Loucy (cell line): ENCODE results near the gene SRC.

Experiments used
- H2AFZ ChIP-seq: fragments of 200-600 bp; sonication (generic); 2 replicates; pipeline ENCODE4 v1.6.0; 2016; ENCODE audit warnings: antibody characterized with exemption, mild to moderate bottlenecking, low read length, moderate library complexity
- H3F3A ChIP-seq: fragments of 200-600 bp; 2 replicates; pipeline ENCODE4 v1.6.0; 2016; ENCODE audit warnings: antibody characterized with exemption, low read depth, mild to moderate bottlenecking
- H3K27me3 ChIP-seq: fragments of 200-600 bp; sonication (generic); 2 replicates; pipeline ENCODE4 v1.6.1; 2014; ENCODE audit warnings: low read length, mild to moderate bottlenecking; ENCODE audit not compliant: insufficient read depth, poor library complexity, severe bottlenecking
- H3K36me3 ChIP-seq: fragments of 200-600 bp; sonication (generic); 2 replicates; pipeline ENCODE4 v1.6.1; 2016; ENCODE audit warnings: low read length; ENCODE audit not compliant: insufficient read depth
- H3K4me1 ChIP-seq: fragments of 200-600 bp; sonication (generic); 2 replicates; pipeline ENCODE4 v1.5.1; 2014; ENCODE audit warnings: low read length, mild to moderate bottlenecking; ENCODE audit not compliant: insufficient read depth, poor library complexity, severe bottlenecking
- H3K4me2 ChIP-seq: fragments of 200-600 bp; sonication (generic); 2 replicates; pipeline ENCODE4 v1.6.0; 2014; ENCODE audit warnings: antibody characterized with exemption, low read length, low read depth, mild to moderate bottlenecking; ENCODE audit not compliant: poor library complexity, severe bottlenecking
- H3K4me3 ChIP-seq: fragments of 200-600 bp; sonication (generic); 2 replicates; pipeline ENCODE4 v1.5.1; 2014; ENCODE audit warnings: low read length, mild to moderate bottlenecking, mixed read lengths; ENCODE audit not compliant: poor library complexity, severe bottlenecking
- H3K79me2 ChIP-seq: fragments of 200-600 bp; sonication (generic); 2 replicates; pipeline ENCODE4 v1.6.1; 2014; ENCODE audit warnings: low read length; ENCODE audit not compliant: insufficient read depth
- H3K9ac ChIP-seq: fragments of 200-600 bp; sonication (generic); 2 replicates; pipeline ENCODE4 v1.6.0; 2014; ENCODE audit warnings: mild to moderate bottlenecking, low read depth, low read length, moderate library complexity; ENCODE audit not compliant: poor library complexity, severe bottlenecking
- H3K9me2 ChIP-seq: fragments of 200-600 bp; sonication (generic); replicated peaks from 2 replicates; pipeline ENCODE4 v1.6.1; 2016; ENCODE audit warnings: low read depth, low read length, mixed read lengths
- H3K9me3 ChIP-seq: fragments of 200-600 bp; sonication (generic); 2 replicates; pipeline ENCODE4 v1.6.1; 2014; ENCODE audit warnings: mild to moderate bottlenecking, antibody characterized with exemption, low read length, low read depth; ENCODE audit not compliant: insufficient read depth
- H4K20me1 ChIP-seq: fragments of 200-600 bp; sonication (generic); 2 replicates; pipeline ENCODE4 v1.6.0; 2014; ENCODE audit warnings: antibody characterized with exemption, low read length, mild to moderate bottlenecking; ENCODE audit not compliant: insufficient read depth, poor library complexity, severe bottlenecking
- CTCF ChIP-seq: fragments of 200-600 bp; sonication (generic); conservative IDR thresholded peaks from 2 replicates; pipeline ENCODE4 v1.5.1; 2014; ENCODE audit warnings: mild to moderate bottlenecking, antibody characterized with exemption, low read length
- EZH2phosphoT487 ChIP-seq: fragments of 200-600 bp; IDR thresholded peaks from 2 replicates; pipeline ENCODE4 v1.6.1; 2018; ENCODE audit warnings: antibody characterized with exemption, mild to moderate bottlenecking, moderate library complexity, borderline replicate concordance

SRC gene

GRCh38 chr20:37331060-37331857 is 14.7 kb upstream of the SRC start:
- Histone ChIP-seq H3K9me3 (no peaks in the 10 kb centered on the region), H3K4me2 (no peak overlapping the region), H3K79me2 (no peaks in the 10 kb centered on the region), H3K36me3 (no peaks in the 10 kb centered on the region), H3K9me2 (no peaks in the 10 kb centered on the region), H3K4me3 (no peak overlapping the region), H3K9ac (no peak overlapping the region), H3K4me1 (peaks cover 7% of the 10 kb centered on the region), H2AFZ (no peak overlapping the region), H4K20me1 (no peaks in the 10 kb centered on the region), H3F3A (no peaks in the 10 kb centered on the region), H3K27me3 (no peaks in the 10 kb centered on the region)
- TF ChIP-seq EZH2phosphoT487 = no peak
- TF ChIP-seq CTCF = no peak

- no peaks in the 10 kb centered on the region for H3K9me3 ChIP-seq
- H3K36me3 ChIP-seq = no peaks in the 10 kb centered on the region
- H3F3A ChIP-seq = no peaks in the 10 kb centered on the region
- H2AFZ ChIP-seq = no peak overlapping the region
- H3K4me3 ChIP-seq = no peak overlapping the region
- H3K27me3 ChIP-seq = no peaks in the 10 kb centered on the region
- no peak overlapping the region for H3K9ac ChIP-seq
- TF ChIP-seq CTCF = no peak
- TF ChIP-seq EZH2phosphoT487 = no peak
- H3K79me2 ChIP-seq = no peaks in the 10 kb centered on the region
- no peaks in the 10 kb centered on the region for H3K9me2 ChIP-seq
- no peak overlapping the region for H3K4me2 ChIP-seq
- no peaks in the 10 kb centered on the region for H4K20me1 ChIP-seq
- H3K4me1 ChIP-seq = peaks cover 12% of the 10 kb centered on the region
These were observed 12.7 kb upstream of the SRC start for GRCh38 chr20:37333130-37333847.

GRCh38 chr20:37333848-37334318 is 12.1 kb upstream of the SRC start:
- Histone ChIP-seq H3K9me3 (no peaks in the 10 kb centered on the region), H3K79me2 (no peaks in the 10 kb centered on the region), H4K20me1 (no peaks in the 10 kb centered on the region), H3K9me2 (no peaks in the 10 kb centered on the region), H2AFZ (no peak overlapping the region), H3K4me2 (no peak overlapping the region), H3F3A (no peaks in the 10 kb centered on the region), H3K27me3 (no peaks in the 10 kb centered on the region), H3K4me1 (peaks cover 12% of the 10 kb centered on the region), H3K36me3 (no peaks in the 10 kb centered on the region), H3K4me3 (no peak overlapping the region), H3K9ac (no peak overlapping the region)
- TF ChIP-seq EZH2phosphoT487 (no peak), CTCF (no peak)
